Osteocyte (in vitro differentiated cells): Measurements from ENCODE around the gene UTP4. TPM values are rescaled to one million over a fixed set of nuclear protein-coding genes. Genes with fewer than 3 reads are reported as not detected.
"Not testable (repeated sequence)": the region's sequence is repeated elsewhere in the genome, so short reads cannot be mapped to it uniquely, and the experiment has no call there.

Experiments
- DNase-seq: peaks from one replicate; pipeline ENCODE4 v3.0.0; 2021; ENCODE audit warnings: mixed read lengths; ENCODE audit not compliant: unreplicated experiment; ENCODE audit errors: extremely low spot score
- H3K27ac Mint-ChIP-seq: one replicate; pipeline ENCODE4 v1.8.0; 2021; ENCODE audit warnings: mild to moderate bottlenecking, mixed read lengths; ENCODE audit not compliant: unreplicated experiment
- H3K27me3 Mint-ChIP-seq: one replicate; pipeline ENCODE4 v1.8.0; 2021; ENCODE audit warnings: mixed read lengths; ENCODE audit not compliant: unreplicated experiment
- H3K36me3 Mint-ChIP-seq: one replicate; pipeline ENCODE4 v1.8.0; 2021; ENCODE audit warnings: mixed read lengths; ENCODE audit not compliant: unreplicated experiment
- H3K4me1 Mint-ChIP-seq: one replicate; pipeline ENCODE4 v1.8.0; 2021; ENCODE audit warnings: mixed read lengths; ENCODE audit not compliant: unreplicated experiment
- H3K4me3 Mint-ChIP-seq: one replicate; pipeline ENCODE4 v1.8.0; 2021; ENCODE audit warnings: mild to moderate bottlenecking, moderate library complexity, mixed read lengths; ENCODE audit not compliant: unreplicated experiment
- H3K9me3 Mint-ChIP-seq: one replicate; pipeline ENCODE4 v1.8.0; 2021; ENCODE audit warnings: mixed read lengths; ENCODE audit not compliant: unreplicated experiment
- total RNA-seq: library from RNA; stranded (reverse); gene quantifications from 2 replicates; pipeline ENCODE4 v1.2.1, GENCODE V29; 2021
- TF ChIP-seq, protein P1 (sequence below): fragments of 200-600 bp; sonication (generic); IDR thresholded peaks from 2 replicates; pipeline ENCODE4 v1.5.0; 2021; ENCODE audit warnings: antibody characterized with exemption, mild to moderate bottlenecking, moderate library complexity

The UTP4 gene
- total RNA-seq, 1 donor from 2014 or later = 41.8 TPM

- peaks cover 45% of the 10 kb centered on the region for H3K4me1 Mint-ChIP-seq
- no peaks in the 10 kb centered on the region for H3K9me3 Mint-ChIP-seq
- peaks cover 2% of the 10 kb centered on the region for H3K36me3 Mint-ChIP-seq
- H3K27me3 Mint-ChIP-seq = no peaks in the 10 kb centered on the region
- TF ChIP-seq, protein P1, sequence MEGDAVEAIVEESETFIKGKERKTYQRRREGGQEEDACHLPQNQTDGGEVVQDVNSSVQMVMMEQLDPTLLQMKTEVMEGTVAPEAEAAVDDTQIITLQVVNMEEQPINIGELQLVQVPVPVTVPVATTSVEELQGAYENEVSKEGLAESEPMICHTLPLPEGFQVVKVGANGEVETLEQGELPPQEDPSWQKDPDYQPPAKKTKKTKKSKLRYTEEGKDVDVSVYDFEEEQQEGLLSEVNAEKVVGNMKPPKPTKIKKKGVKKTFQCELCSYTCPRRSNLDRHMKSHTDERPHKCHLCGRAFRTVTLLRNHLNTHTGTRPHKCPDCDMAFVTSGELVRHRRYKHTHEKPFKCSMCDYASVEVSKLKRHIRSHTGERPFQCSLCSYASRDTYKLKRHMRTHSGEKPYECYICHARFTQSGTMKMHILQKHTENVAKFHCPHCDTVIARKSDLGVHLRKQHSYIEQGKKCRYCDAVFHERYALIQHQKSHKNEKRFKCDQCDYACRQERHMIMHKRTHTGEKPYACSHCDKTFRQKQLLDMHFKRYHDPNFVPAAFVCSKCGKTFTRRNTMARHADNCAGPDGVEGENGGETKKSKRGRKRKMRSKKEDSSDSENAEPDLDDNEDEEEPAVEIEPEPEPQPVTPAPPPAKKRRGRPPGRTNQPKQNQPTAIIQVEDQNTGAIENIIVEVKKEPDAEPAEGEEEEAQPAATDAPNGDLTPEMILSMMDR = no peak
- H3K27ac Mint-ChIP-seq = peak overlapping the region; percentile 94
- H3K4me3 Mint-ChIP-seq = peak overlapping the region; percentile 97
- peak; percentile 91 for DNase-seq
These were observed 518 bp upstream of the UTP4 start for GRCh38 chr16:69131839-69132423.

- H3K27ac Mint-ChIP-seq = no peak overlapping the region
- TF ChIP-seq, protein P1 = no peak
- H3K27me3 Mint-ChIP-seq = no peaks in the 10 kb centered on the region
- DNase-seq = no peak
- H3K4me3 Mint-ChIP-seq = peak overlapping the region; percentile 97
- peaks cover 42% of the 10 kb centered on the region for H3K4me1 Mint-ChIP-seq
- H3K9me3 Mint-ChIP-seq = no peaks in the 10 kb centered on the region
- H3K36me3 Mint-ChIP-seq = peaks cover 12% of the 10 kb centered on the region
These were observed 1.0 kb downstream of the UTP4 start for GRCh38 chr16:69133373-69133954.

DNA sequence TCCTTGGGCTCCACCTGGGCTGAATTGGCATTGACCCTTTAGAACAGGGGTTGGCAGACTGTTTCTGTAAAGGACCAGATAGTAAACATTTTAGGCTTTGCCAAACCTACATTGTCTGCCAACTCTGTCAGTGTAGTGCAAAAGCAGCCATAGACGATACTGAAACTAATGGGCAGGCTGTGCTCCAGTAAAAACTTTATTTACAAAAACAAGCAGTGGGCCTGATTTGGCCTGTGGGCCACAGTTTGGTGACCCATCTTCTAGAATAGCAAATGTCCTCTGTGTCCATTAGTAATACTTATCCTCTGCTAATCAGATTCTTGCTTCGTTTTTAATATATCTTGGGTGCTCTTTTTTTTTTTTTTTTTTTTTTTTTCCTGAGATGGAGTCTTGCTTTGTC lies 6.2 kb downstream of the UTP4 start:
- Mint-ChIP-seq H3K4me3 (no peak overlapping the region), H3K27me3 (no peaks in the 10 kb centered on the region), H3K9me3 (no peaks in the 10 kb centered on the region), H3K27ac (peak overlapping the region; percentile 34), H3K4me1 (peaks cover 11% of the 10 kb centered on the region), H3K36me3 (peaks cover 37% of the 10 kb centered on the region)
- TF ChIP-seq, protein P1 = no peak
- no peak for DNase-seq

- DNase-seq = not testable (repeated sequence)
- peaks cover 41% of the 10 kb centered on the region for H3K36me3 Mint-ChIP-seq
These were observed 7.0 kb downstream of the UTP4 start for GRCh38 chr16:69139464-69139863.

GRCh38 chr16:69141014-69141413 lies 8.6 kb downstream of the UTP4 start:
- no peak overlapping the region for H3K27ac Mint-ChIP-seq
- H3K27me3 Mint-ChIP-seq = no peaks in the 10 kb centered on the region
- TF ChIP-seq, protein P1 = no peak
- H3K36me3 Mint-ChIP-seq = peaks cover 44% of the 10 kb centered on the region
- no peaks in the 10 kb centered on the region for H3K9me3 Mint-ChIP-seq
- no peak overlapping the region for H3K4me3 Mint-ChIP-seq
- H3K4me1 Mint-ChIP-seq = no peaks in the 10 kb centered on the region
- no peak for DNase-seq

More at GRCh38 chr16:69139464-69139863, 7.0 kb downstream of the UTP4 start:
- H3K4me1 Mint-ChIP-seq, H3K27me3 Mint-ChIP-seq, H3K9me3 Mint-ChIP-seq, H3K4me3 Mint-ChIP-seq, H3K27ac Mint-ChIP-seq: not testable (repeated sequence)
